ENCODE data around the gene PNPLA6. TPM values are rescaled to one million over a fixed set of nuclear protein-coding genes. Genes with fewer than 3 reads are reported as not detected.

Gene PNPLA6
- total and polyA plus RNA-seq, 3 experiments from 2014 or later = 17.1 to 117 (median 112) TPM

GRCh38 chr19:7497292-7497691 is 38.2 kb upstream of the PNPLA6 start:
- H3K36me3 ChIP-seq (ENCODE audit: insufficient read depth, low read length) = no peaks in the 10 kb centered on the region
- Mint-ChIP-seq H3K27ac (peak overlapping the region in 1 of 8 donors; percentile 28), H3K36me3 (peaks cover 0 to 1% (median 0%) of the 10 kb centered on the region in 3 donors), H3K4me1 (peaks cover 5% of the 10 kb centered on the region in 3 donors), H3K27me3 (peaks cover 24 to 36% of the 10 kb centered on the region in 2 donors), H3K9me3 (peaks cover 0 to 2% (median 0%) of the 10 kb centered on the region in 5 donors), H3K4me3 (no peak overlapping the region)
- no peaks in the 10 kb centered on the region for H3K4me1 ChIP-seq (ENCODE audit: insufficient read depth, low read length)
- no peaks in the 10 kb centered on the region for H3K27me3 ChIP-seq (ENCODE audit: insufficient read depth, low read length, poor library complexity, severe bottlenecking)
- no peak for DNase-seq
- H3K4me3 ChIP-seq (ENCODE audit: low read length) = no peak overlapping the region
- no peak overlapping the region for H3K27ac ChIP-seq (ENCODE audit: low read depth, low read length)
- ChIA-PET CTCF (no interaction called here), POLR2A (no interaction called here)
- H3K9me3 ChIP-seq (ENCODE audit: low read length) = no peaks in the 10 kb centered on the region

DNA sequence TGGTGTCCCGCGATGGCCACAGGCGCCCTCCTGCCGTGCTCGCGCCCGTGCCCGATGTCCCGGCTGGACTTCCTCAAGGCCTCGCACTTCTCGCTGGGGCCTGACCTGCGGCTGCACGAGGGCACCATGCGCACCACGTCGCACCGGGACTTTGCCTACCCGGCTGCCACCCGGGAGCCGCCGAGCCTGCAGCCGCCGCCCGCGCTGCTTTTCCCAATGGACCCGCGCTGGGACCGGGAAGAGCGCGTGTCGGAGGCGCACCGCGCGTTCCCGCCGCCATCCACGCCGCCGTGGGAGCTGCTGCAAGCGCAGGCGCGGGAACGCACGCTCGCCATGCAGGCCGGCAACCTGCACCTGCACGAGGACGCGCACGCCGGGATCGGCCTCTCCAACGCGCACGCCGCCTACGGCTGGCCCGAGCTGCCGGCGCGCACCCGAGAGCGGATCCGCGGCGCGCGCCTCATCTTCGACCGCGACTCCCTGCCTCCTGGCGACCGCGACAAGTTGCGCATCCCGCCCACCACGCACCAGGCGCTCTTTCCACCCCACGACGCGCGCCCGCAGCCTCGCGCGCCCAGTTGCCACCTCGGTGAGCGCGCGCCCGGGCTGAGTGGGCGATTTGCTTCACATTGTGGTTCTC is 34.6 kb upstream of the PNPLA6 start:
- Mint-ChIP-seq H3K4me3 (peak overlapping the region in 4 of 7 donors; percentile 19 to 56 (median 43)), H3K36me3 (no peaks in the 10 kb centered on the region), H3K27ac (no peak overlapping the region), H3K27me3 (peaks cover 43 to 53% of the 10 kb centered on the region in 2 donors), H3K9me3 (peaks cover 0 to 2% (median 0%) of the 10 kb centered on the region in 5 donors), H3K4me1 (peaks cover 6 to 9% (median 7%) of the 10 kb centered on the region in 3 donors)
- Histone ChIP-seq H3K27ac (ENCODE audit: low read depth, low read length) (no peak overlapping the region), H3K4me3 (ENCODE audit: low read length) (no peak overlapping the region), H3K36me3 (ENCODE audit: insufficient read depth, low read length) (no peaks in the 10 kb centered on the region), H3K9me3 (ENCODE audit: low read length) (no peaks in the 10 kb centered on the region), H3K27me3 (ENCODE audit: insufficient read depth, low read length, poor library complexity, severe bottlenecking) (peaks cover 9% of the 10 kb centered on the region), H3K4me1 (ENCODE audit: insufficient read depth, low read length) (peaks cover 8% of the 10 kb centered on the region)
- no peak for DNase-seq
- ChIA-PET CTCF (no interaction called here), POLR2A (no interaction called here)

GRCh38 chr19:7502552-7502951 is 33.0 kb upstream of the PNPLA6 start:
- ChIA-PET POLR2A (interaction anchor here (0.6 kb wide), 1 partner anchor 12 kb away, joined by 17 read pairs; no protein-coding TSS in a partner anchor), CTCF (no interaction called here)

GRCh38 chr19:7504684-7505083 is 30.8 kb upstream of the PNPLA6 start:
- ChIA-PET POLR2A (no interaction called here), CTCF (interaction anchor here (0.6 kb wide), 1 partner anchor 15 kb away, joined by 3 read pairs; no protein-coding TSS in a partner anchor)
- Histone ChIP-seq H3K27me3 (ENCODE audit: insufficient read depth, low read length, poor library complexity, severe bottlenecking) (peaks cover 9% of the 10 kb centered on the region), H3K27ac (ENCODE audit: low read depth, low read length) (no peak overlapping the region), H3K4me3 (ENCODE audit: low read length) (no peak overlapping the region), H3K9me3 (ENCODE audit: low read length) (no peaks in the 10 kb centered on the region), H3K36me3 (ENCODE audit: insufficient read depth, low read length) (no peaks in the 10 kb centered on the region), H3K4me1 (ENCODE audit: insufficient read depth, low read length) (peaks cover 8% of the 10 kb centered on the region)
- no peaks in the 10 kb centered on the region for H3K36me3 Mint-ChIP-seq
- peaks cover 7 to 12% (median 8%) of the 10 kb centered on the region in 3 donors for H3K4me1 Mint-ChIP-seq
- H3K9me3 Mint-ChIP-seq = no peaks in the 10 kb centered on the region
- no peak overlapping the region for H3K4me3 Mint-ChIP-seq
- DNase-seq = no peak
- H3K27ac Mint-ChIP-seq = no peak overlapping the region
- H3K27me3 Mint-ChIP-seq = peaks cover 36 to 59% of the 10 kb centered on the region in 2 donors

More at GRCh38 chr19:7502552-7502951, 33.0 kb upstream of the PNPLA6 start:
- Mint-ChIP-seq H3K36me3 (no peaks in the 10 kb centered on the region), H3K4me3 (no peak overlapping the region), H3K27me3 (peaks cover 45 to 51% of the 10 kb centered on the region in 2 donors), H3K9me3 (peaks cover 0 to 2% (median 0%) of the 10 kb centered on the region in 5 donors), H3K4me1 (peaks cover 7 to 12% (median 9%) of the 10 kb centered on the region in 3 donors), H3K27ac (no peak overlapping the region)
- Histone ChIP-seq H3K27ac (ENCODE audit: low read depth, low read length) (no peak overlapping the region), H3K4me3 (ENCODE audit: low read length) (no peak overlapping the region), H3K36me3 (ENCODE audit: insufficient read depth, low read length) (no peaks in the 10 kb centered on the region), H3K27me3 (ENCODE audit: insufficient read depth, low read length, poor library complexity, severe bottlenecking) (peaks cover 9% of the 10 kb centered on the region), H3K9me3 (ENCODE audit: low read length) (no peaks in the 10 kb centered on the region), H3K4me1 (ENCODE audit: insufficient read depth, low read length) (peaks cover 8% of the 10 kb centered on the region)
- no peak for DNase-seq

DNA sequence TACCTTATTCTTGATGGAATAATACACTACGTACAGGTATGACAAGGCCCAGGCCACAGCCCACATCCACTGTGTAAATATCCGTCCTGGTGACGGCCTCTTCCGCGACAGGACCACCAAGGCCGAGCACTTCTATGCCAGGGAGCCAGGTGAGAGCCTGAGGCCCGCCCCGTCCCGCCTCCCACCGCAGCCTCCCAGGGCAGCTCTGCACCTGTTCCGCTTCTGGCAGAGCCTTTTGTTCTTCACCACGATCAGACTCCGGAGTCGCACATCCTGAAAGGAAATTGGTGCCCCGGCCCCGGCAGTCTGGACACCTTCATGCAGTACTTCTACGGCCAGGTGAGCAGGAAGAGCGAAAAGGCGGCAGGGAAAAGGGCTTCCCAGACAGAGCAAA is 30.2 kb upstream of the PNPLA6 start:
- peaks cover 9% of the 10 kb centered on the region for H3K27me3 ChIP-seq (ENCODE audit: insufficient read depth, low read length, poor library complexity, severe bottlenecking)
- H3K4me3 ChIP-seq (ENCODE audit: low read length) = no peak overlapping the region
- Mint-ChIP-seq H3K4me3 (peak overlapping the region in 3 of 7 donors; percentile 29 to 41 (median 32)), H3K4me1 (peaks cover 7 to 12% (median 8%) of the 10 kb centered on the region in 3 donors), H3K36me3 (no peaks in the 10 kb centered on the region), H3K9me3 (no peaks in the 10 kb centered on the region), H3K27ac (peak overlapping the region in 1 of 8 donors; percentile 19), H3K27me3 (peaks cover 42 to 56% of the 10 kb centered on the region in 2 donors)
- no peak overlapping the region for H3K27ac ChIP-seq (ENCODE audit: low read depth, low read length)
- ChIA-PET CTCF (interaction anchor here (0.6 kb wide), 1 partner anchor 15 kb away, joined by 3 read pairs; no protein-coding TSS in a partner anchor), POLR2A (no interaction called here)
- DNase-seq = no peak
- H3K36me3 ChIP-seq (ENCODE audit: insufficient read depth, low read length) = no peaks in the 10 kb centered on the region
- no peaks in the 10 kb centered on the region for H3K9me3 ChIP-seq (ENCODE audit: low read length)
- H3K4me1 ChIP-seq (ENCODE audit: insufficient read depth, low read length) = peaks cover 8% of the 10 kb centered on the region

DNA sequence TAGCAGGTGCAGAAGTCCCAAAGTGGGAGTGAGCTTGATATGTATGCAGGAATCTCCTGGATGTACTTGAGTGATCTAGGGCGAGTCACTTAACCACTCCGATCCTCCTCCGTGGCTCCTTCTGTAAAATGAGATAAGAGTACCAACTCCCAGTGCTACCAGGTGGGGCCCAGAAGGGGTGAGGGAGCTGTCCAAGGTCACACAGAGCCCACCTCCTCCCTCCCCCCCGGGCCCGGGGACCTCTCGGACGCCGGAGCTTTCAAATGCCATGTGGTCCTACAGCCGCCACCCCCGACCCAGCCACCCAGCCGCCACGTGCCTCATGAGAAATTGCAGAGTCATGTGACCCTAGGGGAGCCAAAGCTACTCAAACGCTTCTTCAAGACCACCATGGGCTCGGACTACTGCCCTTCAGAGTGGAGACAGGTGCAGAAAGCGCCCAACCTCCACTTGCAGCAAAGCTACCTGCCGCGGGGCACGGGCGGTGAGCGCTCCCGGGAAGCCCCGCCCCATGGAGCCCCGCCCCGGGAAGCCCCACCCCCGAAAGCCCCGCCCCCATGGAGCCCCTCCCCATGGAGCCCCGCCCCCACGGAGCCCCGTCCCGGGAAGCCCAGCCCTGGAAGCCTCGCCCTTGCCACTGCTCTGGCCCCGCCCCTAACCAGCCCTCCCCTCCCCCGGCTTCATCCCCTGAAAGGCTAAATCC is 29.7 kb upstream of the PNPLA6 start:
- Mint-ChIP-seq H3K36me3 (no peaks in the 10 kb centered on the region), H3K4me1 (peaks cover 7 to 12% (median 8%) of the 10 kb centered on the region in 3 donors), H3K27me3 (peaks cover 43 to 56% of the 10 kb centered on the region in 2 donors), H3K4me3 (peak overlapping the region in 3 of 7 donors; percentile 29 to 41 (median 32)), H3K27ac (peak overlapping the region in 1 of 8 donors; percentile 19), H3K9me3 (no peaks in the 10 kb centered on the region)
- no peak for DNase-seq
- ChIA-PET CTCF (no interaction called here), POLR2A (interaction anchor here (0.7 kb wide), 1 partner anchor 19 kb away, joined by 9 read pairs; no protein-coding TSS in a partner anchor)
- Histone ChIP-seq H3K4me1 (ENCODE audit: insufficient read depth, low read length) (peaks cover 8% of the 10 kb centered on the region), H3K36me3 (ENCODE audit: insufficient read depth, low read length) (no peaks in the 10 kb centered on the region), H3K27ac (ENCODE audit: low read depth, low read length) (no peak overlapping the region), H3K27me3 (ENCODE audit: insufficient read depth, low read length, poor library complexity, severe bottlenecking) (peaks cover 9% of the 10 kb centered on the region), H3K4me3 (ENCODE audit: low read length) (no peak overlapping the region), H3K9me3 (ENCODE audit: low read length) (no peaks in the 10 kb centered on the region)

GRCh38 chr19:7506385-7507328 is 28.9 kb upstream of the PNPLA6 start:
- POLR2A ChIA-PET = interaction anchor here (0.7 kb wide), 1 partner anchor 18 kb away, joined by 9 read pairs; no protein-coding TSS in a partner anchor
- no peak overlapping the region for H3K4me3 Mint-ChIP-seq

More at GRCh38 chr19:7506385-7507328, 28.9 kb upstream of the PNPLA6 start:
- CTCF ChIA-PET = interaction anchor here (0.6 kb wide), 1 partner anchor 42 kb away, joined by 3 read pairs; no protein-coding TSS in a partner anchor
- Histone ChIP-seq H3K36me3 (ENCODE audit: insufficient read depth, low read length) (no peaks in the 10 kb centered on the region), H3K4me1 (ENCODE audit: insufficient read depth, low read length) (peaks cover 8% of the 10 kb centered on the region), H3K27me3 (ENCODE audit: insufficient read depth, low read length, poor library complexity, severe bottlenecking) (peaks cover 9% of the 10 kb centered on the region), H3K27ac (ENCODE audit: low read depth, low read length) (no peak overlapping the region), H3K4me3 (ENCODE audit: low read length) (no peak overlapping the region), H3K9me3 (ENCODE audit: low read length) (no peaks in the 10 kb centered on the region)
- Mint-ChIP-seq H3K27ac (peak overlapping the region in 1 of 8 donors; percentile 82), H3K36me3 (no peaks in the 10 kb centered on the region), H3K9me3 (no peaks in the 10 kb centered on the region), H3K4me1 (peaks cover 7 to 12% (median 8%) of the 10 kb centered on the region in 3 donors), H3K27me3 (peaks cover 38 to 50% of the 10 kb centered on the region in 2 donors)
- DNase-seq = peak in 2 of 5 donors; percentile 12 to 16

Measured in CD8-positive, alpha-beta memory T cell (primary cell).